GM19468 (cell line): ENCODE data around the gene ENTREP3.
"Not testable (repeated sequence)": the region's sequence is repeated elsewhere in the genome, so short reads cannot be mapped to it uniquely, and the experiment has no call there.

Experiments used
- ATAC-seq: cut with Tn5 transposase; IDR thresholded peaks from one replicate; pipeline ENCODE4 v1.9.1; 2021; ENCODE audit warnings: mild to moderate bottlenecking, moderate library complexity, moderate number of reproducible peaks; ENCODE audit not compliant: unreplicated experiment; ENCODE audit errors: extremely low read depth

ENTREP3 gene, protein sequence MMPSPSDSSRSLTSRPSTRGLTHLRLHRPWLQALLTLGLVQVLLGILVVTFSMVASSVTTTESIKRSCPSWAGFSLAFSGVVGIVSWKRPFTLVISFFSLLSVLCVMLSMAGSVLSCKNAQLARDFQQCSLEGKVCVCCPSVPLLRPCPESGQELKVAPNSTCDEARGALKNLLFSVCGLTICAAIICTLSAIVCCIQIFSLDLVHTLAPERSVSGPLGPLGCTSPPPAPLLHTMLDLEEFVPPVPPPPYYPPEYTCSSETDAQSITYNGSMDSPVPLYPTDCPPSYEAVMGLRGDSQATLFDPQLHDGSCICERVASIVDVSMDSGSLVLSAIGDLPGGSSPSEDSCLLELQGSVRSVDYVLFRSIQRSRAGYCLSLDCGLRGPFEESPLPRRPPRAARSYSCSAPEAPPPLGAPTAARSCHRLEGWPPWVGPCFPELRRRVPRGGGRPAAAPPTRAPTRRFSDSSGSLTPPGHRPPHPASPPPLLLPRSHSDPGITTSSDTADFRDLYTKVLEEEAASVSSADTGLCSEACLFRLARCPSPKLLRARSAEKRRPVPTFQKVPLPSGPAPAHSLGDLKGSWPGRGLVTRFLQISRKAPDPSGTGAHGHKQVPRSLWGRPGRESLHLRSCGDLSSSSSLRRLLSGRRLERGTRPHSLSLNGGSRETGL

DNA sequence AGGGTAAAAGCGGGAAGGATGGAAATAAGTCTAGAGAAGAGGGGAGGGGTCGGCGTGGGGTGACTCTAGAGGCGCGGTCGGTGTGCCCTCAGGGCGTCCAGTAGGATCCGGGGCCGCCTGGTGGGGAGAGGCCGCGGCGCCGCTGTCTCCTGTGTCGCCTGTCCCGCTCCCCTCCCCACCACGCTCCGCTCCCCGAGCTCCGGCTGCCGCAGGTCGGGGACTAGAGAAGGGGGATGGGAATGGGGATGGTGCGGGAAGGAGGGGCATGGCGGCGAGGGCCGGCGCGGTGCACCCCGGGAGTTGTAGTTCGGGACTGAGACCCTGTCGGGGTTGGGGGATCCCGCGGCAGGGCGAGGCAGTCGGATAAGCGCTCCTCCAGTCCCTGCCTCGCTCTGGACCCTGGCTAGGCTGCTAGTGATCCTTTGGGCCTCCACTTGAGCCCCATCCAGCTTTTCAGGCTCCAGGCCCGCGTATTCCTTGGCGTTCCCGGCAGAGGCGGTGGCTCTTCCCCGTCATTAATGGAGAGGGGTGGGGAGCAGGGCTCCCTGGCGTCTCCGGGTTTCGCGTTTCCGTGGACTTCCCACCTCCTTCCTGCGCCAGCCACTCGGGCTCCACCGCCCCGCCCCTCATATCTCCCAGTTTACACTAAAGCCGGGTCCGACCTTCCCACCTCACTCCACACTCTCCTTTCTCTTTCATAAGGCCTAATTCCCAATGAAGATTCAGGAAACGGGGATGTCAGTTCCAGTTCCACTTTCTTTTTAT lies at the start of gene ENTREP3:
TSS of gene ENTREP3 (minus strand) at position 241 of the 765 bp plus-strand sequence. CDS start 606 bp downstream, outside the sequence.
- no peak for ATAC-seq

DNA sequence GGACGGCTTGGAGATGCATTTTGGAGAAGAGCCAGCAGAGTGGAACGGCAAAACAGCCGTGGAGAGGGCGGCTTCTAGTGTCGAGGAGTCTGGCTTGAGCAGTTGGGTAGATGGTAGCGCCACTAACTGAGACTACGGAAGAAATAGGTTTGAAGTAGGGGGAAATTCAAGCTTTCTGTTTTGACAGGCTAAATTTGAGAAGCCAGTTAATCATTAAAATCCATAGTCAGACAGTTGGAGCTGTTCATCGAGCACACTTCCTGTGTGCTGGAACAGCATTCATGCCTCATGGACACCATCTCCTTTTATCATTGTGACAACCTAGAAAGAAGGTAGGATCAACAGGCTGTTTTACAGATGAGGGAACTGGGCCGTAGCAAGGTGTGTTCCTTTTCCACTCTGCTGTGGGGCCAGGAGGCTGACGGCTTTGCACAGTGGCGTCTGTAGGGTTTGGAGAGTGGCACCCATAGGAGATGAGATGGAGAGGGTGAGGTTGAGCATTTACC lies 49.3 kb upstream of the ENTREP3 start:
- no peak for ATAC-seq

DNA sequence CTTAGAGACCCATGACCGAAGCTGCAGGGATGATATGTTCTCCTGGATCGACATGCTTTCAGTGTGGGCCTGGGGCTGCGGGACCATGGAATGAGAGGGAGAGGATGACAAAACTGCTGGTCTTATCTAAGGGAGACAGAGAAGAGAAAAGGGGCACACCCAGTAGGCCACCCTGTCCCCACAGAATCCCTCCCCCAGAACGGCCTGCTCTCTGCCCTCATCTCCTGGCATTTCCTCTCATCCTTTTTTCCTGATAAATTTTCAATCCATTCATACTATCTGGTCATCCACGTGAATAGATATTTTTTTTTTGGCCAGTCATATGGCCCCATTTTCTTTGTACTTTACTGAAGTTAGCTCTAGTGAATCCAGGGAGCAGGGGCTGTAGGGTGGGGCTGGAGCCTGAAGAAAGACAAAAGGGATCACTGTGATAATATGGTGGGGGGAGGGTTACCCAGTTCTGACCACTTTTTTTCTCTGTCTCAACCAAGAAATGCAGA lies 46.1 kb upstream of the ENTREP3 start, which contains the start of gene PKLR:
TSS of gene PKLR (minus strand) at position 97 of the 500 bp plus-strand sequence. CDS start at position 54, 43 bp downstream.
- ATAC-seq, result no peak

DNA sequence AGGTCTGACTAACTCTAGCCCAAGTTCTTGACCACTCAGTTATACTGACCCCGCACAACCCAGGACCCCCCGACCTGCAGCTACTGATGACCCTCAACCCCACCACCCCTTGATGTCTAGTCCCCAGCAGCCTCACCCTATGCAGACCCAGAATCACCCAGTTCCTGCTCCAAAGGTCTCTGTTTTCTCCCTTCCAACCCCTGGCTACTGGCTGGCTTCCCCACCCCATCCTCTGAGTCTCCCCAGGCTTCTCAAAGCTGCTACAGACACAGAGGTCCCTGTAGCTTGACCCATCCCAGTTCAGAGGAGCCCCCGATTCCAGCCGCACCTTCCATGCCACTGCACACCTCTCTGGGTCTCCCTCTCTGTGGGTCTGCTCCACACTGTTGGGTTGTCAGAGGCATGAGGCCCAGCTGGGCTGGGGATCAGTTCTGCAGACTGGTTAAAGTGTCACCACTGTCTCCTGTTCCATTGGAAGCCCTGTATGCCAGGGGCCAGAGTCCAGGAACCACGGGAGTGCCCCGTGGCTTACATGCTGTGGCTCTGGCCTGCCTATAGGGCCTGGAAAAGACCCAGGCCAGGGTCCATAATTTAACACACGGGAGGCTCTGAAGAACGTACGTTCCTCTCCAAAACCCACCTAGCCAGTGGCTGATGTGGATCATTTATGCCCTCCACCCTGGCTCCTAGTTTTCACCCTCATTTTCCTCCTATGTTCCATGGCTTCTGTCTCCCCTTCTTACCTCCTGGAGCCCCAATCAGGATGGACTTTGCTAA lies 45.5 kb upstream of the ENTREP3 start:
- ATAC-seq, result no peak

DNA sequence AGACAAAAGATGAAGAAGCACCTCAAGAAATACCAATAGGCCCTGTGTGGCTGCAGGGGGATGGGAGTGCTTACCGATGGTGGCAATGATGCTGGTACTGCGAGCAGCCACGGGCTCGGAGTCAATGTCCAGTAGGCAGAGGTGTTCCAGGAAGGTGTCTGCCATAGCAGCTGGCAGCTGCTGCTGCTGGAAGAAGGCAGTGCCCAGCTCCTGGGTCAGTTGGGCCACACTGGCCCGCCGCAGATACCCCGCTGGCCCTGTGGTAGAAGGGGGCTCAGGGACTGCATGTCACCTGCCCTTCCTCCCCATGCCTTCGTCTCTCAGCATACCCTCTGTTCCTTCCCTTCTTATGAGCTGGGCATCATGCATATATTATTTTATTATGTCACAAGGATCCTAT lies 44.7 kb upstream of the ENTREP3 start:
- ATAC-seq, result no peak

DNA sequence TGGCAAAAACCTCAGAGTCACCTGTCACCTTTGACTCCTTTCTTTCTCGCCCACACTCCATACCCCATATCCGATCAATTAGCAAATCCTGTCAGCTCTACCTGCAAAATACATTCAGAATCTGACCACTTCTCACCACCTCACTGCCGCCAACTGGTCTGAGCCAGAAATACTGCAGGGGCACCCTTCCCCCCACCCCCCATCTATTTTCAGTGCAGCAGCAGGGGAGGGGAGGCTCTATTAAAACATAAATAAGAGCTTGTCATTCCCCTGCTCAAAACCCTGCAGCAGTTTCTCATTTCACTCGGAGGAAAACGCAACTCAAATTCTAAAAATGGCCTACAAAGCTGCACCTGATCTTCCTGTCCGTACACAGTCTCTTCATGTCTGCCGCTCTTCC lies 42.1 kb upstream of the ENTREP3 start:
- no peak for ATAC-seq

DNA sequence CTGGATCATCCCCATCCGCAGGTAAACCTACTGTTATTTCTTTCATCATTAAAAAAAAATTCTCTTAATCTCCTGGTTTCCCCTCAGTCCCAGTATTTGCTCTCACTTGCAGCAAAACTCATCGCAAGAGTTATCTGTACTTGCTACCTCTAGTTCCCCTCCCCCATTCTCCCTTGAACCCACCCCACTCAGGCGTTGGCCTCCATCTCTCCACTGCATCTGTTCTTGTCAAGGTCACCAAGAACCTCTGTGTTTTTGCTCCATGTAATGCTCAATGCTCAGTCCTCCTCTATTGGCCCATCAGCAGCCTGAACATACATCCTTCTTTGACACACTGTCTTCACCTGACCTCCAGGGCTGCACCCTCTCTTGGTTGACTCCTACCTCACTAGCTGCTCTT lies 41.4 kb upstream of the ENTREP3 start:
- no peak for ATAC-seq

DNA sequence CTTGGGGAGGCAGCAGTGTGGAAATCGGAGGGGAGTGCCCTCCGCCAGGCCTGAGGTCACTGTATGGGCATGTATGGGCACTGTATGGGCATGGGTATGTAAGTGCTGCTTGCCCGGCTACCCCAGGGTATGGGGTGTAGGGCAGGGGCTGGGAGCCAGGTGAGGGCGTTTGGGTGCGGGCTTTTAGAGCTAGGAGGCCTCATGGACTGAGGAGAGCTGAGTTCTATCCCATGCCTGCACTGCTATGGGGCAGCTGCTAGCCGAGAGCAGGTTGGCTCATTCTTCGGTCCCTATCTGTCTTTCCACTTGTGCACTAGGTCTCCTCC lies 40.6 kb upstream of the ENTREP3 start:
- ATAC-seq, result no peak

DNA sequence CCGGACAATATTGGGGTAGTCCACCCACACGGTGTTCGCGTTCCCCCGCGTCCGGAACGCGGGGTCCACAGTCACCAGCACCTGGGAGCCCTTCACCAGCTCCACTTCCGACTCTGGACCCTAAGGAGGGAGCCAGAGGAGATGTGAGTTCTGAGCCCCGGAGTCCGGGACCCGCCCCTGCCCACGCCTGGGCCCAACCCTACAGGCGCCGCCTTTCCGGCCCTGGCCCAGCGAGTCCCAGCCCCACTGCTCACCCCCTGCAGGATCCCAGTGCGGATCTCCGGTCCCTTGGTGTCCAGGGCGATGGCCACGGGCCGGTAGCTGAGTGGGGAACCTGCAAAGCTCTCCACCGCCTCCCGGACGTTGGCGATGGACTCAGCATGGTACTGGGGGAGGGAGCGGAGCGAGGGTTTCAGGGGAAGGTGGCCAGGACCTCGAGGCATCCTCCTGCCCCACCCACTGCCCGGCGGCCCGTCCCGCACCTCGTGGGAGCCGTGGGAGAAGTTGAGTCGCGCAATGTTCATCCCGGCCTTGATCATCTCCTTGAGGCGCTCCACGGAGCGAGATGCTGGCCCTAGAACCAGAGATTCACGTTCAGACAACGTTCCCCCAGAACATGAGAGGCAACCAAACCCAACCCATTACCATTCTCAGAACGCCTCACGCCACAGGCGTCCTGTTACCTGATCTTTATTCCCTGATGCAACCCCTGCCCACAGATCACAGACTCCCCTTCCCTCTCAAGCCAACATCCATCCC lies 40.1 kb upstream of the ENTREP3 start:
- no peak for ATAC-seq

DNA sequence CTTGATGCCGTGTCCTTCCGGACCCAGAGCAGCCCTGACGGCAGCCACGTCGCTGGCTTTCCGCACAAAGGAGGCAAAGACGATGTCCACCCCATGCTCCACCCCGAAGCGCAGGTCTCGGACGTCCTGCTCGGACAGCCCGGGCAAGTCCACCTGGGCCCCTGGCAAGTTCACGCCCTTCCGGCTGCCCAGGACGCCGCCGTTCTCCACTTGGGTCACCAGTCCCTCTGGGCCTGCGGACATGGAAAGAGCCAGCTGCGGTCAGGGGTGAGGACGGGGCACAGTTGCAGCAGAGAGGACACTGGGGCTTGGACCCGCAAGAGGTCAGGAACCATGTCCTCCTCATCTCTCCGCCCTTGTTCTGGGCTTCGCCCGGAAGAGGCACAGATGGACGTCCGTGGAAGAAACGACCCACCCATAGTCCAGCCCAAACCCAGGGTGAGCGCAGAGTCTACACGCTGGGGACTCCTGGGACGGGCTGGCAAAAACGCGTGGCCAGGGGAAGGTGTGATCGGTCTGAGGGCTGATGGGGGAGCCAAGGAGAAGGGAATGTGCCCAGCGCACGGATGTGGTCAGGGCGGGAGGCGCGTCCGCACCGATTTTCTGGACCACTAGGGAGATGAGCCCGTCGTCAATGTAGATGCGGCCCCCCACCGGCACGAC lies 39.4 kb upstream of the ENTREP3 start:
- no peak for ATAC-seq

DNA sequence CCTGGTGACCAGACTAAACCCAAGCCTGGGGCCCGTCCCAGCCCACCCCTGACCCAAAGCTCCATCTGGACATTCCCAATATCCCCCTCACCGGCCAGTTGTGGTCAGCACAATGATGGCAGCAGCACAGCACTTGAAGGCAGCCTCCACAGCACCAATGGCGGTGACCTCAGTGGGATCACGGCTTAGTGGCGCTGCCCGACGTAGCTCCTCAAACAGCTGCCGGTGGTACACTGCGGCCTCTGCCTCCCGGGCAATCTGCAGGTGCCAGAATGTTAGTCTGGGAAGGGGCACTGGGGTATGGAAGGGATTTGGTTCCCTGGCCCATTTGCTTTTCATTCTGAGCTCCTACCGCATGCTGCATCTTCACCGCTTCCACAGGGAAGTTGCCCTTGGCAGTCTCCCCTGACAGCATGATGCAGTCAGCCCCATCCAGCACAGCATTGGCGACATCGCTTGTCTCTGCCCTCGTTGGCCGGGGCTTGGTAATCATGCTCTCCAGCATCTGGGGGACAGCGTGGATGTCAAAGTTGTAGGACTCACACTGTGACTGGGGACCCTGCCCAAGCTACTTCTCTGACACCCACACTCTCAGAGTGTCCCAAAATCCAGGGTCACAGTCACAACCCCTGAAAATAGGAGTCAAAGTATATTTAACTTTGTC lies 37.9 kb upstream of the ENTREP3 start:
- no peak for ATAC-seq

DNA sequence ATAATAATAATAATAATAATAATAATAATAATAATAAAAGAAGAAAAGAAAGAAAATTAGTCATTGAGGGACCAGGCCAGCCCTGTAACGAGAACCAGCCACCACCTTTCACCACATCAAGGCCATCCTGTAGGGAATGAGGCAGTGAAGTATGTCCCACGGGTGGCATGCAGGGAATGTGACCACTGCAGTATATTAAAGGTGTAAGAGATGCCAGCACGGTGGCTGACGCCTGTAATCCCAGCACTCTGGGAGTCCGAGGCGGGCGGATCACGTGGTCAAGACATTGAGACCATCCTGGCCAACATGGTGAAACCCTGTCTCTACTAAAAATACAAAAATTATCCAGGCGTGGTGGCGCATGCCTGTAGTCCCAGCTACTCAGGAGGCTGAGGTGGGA lies 35.7 kb upstream of the ENTREP3 start:
- not testable (repeated sequence) for ATAC-seq

DNA sequence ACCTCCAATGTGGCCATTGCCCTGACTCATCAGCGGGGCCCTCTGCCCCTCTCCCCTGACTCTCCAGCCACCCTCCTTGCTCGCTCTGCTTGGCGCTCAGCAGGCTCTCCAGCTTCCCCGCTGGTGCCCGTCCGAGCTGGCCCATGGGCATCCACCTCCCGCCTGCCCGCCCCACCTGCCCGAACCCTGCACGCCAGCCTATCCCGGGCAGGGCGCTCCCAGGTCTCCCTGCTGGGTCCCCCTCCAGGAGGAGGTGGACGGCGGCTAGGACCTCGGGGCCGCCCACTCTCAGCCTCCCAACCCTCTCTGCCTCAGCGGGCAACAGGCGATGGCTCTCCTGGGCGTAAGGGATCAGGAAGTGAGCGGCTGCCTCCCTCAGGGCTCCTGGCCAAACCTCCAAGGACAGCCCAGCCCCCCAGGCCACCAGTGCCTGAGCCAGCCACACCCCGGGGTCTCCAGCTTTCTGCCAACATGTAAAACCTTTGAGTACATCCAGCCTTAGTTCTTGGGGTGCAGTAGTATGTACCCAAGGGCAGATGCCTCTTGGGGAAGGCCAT lies 32.8 kb upstream of the ENTREP3 start:
- ATAC-seq, result no peak

DNA sequence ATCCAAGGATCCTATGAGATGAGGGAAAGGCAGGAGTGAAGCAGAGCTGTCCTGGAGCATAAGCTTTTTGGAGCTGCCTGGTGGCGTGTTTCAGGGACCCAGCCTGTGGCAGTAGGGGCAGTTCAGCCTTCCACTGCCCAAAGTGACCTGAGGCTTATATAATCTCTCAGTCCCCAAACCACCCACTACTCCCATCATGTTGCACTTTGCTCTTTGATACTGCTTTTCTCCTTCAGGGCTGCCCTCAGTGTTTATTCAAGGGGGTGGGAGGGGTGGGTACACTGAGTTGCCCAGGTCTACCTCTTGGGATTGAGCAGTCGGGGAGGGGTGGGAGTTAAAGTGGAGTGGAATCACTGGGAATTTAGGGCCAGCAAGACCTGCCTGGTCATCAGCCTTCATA lies 31.3 kb upstream of the ENTREP3 start:
- ATAC-seq, result no peak

DNA sequence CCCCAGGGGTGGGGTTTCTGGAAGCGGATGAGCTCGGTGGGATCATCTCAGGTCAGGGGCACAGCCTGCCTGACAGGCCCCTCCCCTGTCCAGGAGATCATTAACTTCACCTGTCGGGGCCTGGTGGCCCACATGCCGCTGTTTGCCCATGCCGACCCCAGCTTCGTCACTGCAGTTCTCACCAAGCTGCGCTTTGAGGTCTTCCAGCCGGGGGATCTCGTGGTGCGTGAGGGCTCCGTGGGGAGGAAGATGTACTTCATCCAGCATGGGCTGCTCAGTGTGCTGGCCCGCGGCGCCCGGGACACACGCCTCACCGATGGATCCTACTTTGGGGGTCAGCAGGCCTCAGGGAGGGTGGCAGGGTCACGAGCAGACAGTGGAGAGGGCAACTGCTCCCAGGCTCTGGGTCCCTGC lies 30.4 kb upstream of the ENTREP3 start:
- ATAC-seq, result no peak

DNA sequence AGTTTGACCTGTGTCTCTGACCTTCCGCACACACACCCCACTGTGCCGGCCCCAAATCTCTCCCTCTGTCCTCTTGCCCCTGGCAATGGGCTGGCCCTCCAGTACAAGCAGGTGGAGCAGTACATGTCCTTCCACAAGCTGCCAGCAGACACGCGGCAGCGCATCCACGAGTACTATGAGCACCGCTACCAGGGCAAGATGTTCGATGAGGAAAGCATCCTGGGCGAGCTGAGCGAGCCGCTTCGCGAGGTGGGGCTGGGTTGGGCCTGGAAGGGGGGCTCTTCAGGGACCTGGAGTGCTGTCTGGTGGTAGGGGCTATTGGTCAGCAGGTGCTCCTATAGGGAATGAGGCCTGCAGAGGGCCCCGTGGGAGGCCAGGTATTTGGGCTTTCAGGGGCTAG lies 29.8 kb upstream of the ENTREP3 start:
- ATAC-seq, result no peak

DNA sequence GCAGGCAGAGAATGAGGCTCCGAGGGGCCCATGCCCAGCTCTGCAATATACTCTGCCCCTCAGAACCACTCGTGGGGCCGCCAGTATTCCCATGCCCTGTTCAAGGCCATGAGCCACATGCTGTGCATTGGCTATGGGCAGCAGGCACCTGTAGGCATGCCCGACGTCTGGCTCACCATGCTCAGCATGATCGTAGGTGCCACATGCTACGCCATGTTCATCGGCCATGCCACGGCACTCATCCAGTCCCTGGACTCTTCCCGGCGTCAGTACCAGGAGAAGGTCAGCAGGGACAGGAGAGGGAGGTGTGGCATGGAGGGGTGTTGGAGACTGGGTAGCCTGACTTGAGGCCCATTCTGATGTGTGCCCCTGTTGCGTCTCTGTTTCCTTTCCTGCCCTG lies 29.2 kb upstream of the ENTREP3 start:
- no peak for ATAC-seq
